Liver (tissue), 9 donors: ENCODE data around the gene NELL1. TPM values are rescaled to one million over a fixed set of nuclear protein-coding genes. Genes with fewer than 3 reads are reported as not detected.

Source experiments
- DNase-seq: peaks from one replicate; pipeline ENCODE4 v3.0.0-alpha.2; 2017; ENCODE audit warnings: low spot score
- H3K27ac ChIP-seq, 2 donors: one replicate each; pipeline ENCODE4 v1.7.0; 2013; ENCODE audit warnings: inconsistent platforms in 2 of 2, low read length in 2 of 2, control low read depth in 1 of 2, low read depth in 1 of 2, mild to moderate bottlenecking in 1 of 2
- H3K27me3 ChIP-seq, 4 donors: one replicate each; pipeline versions ENCODE4 v1.6.1 to v1.7.0; 2013; ENCODE audit warnings: low read length in 3 of 4, inconsistent platforms in 1 of 4, mild to moderate bottlenecking in 1 of 4, moderate library complexity in 1 of 4; ENCODE audit not compliant: control insufficient read depth in 4 of 4, insufficient read depth in 4 of 4
- H3K36me3 ChIP-seq, 4 donors: one replicate each; pipeline versions ENCODE4 v1.6.1 to v1.7.0; 2013; ENCODE audit warnings: low read length in 3 of 4, mild to moderate bottlenecking in 3 of 4, low read depth in 1 of 4, moderate library complexity in 1 of 4; ENCODE audit not compliant: control insufficient read depth in 4 of 4, insufficient read depth in 3 of 4
- H3K4me1 ChIP-seq, 4 donors: one replicate each; pipeline versions ENCODE4 v1.6.1 to v1.7.0; 2013; ENCODE audit warnings: low read length in 3 of 4, mild to moderate bottlenecking in 3 of 4, moderate library complexity in 1 of 4; ENCODE audit not compliant: control insufficient read depth in 4 of 4, insufficient read depth in 4 of 4
- H3K4me3 ChIP-seq, 3 donors: one replicate each; pipeline versions ENCODE4 v1.6.1 to v1.7.0; 2013; ENCODE audit warnings: low read length in 3 of 3, control low read depth in 1 of 3, low read depth in 1 of 3, mild to moderate bottlenecking in 1 of 3
- H3K9ac ChIP-seq, 2 donors: one replicate each; pipeline ENCODE4 v1.7.0; 2013; ENCODE audit warnings: low read length in 2 of 2, mild to moderate bottlenecking in 2 of 2, moderate library complexity in 2 of 2, control low read depth in 1 of 2, low read depth in 1 of 2
- H3K9me3 ChIP-seq, 4 donors: one replicate each; pipeline versions ENCODE4 v1.6.1 to v1.7.0; 2013; ENCODE audit warnings: low read length in 3 of 4; ENCODE audit not compliant: control insufficient read depth in 4 of 4
- EGR1 ChIP-seq, 2 donors: IDR thresholded peaks; 2 replicates each; pipeline ENCODE4 v1.6.1; 2016 to 2018; ENCODE audit warnings: antibody characterized with exemption in 2 of 2, low read depth in 2 of 2
- FOXA1 ChIP-seq: IDR thresholded peaks from 2 replicates; pipeline ENCODE4 v1.6.1; 2016; ENCODE audit warnings: antibody characterized with exemption
- FOXA2 ChIP-seq: IDR thresholded peaks from 2 replicates; pipeline ENCODE4 v1.6.1; 2016; ENCODE audit warnings: antibody characterized with exemption
- GABPA ChIP-seq, 2 donors: IDR thresholded peaks in 1 of 2; conservative IDR thresholded peaks in 1 of 2; 2 replicates each; pipeline ENCODE4 v1.6.1; 2016; ENCODE audit warnings: antibody characterized with exemption in 2 of 2, mild to moderate bottlenecking in 1 of 2, moderate library complexity in 1 of 2
- HNF4A ChIP-seq, 2 donors: conservative IDR thresholded peaks; 2 replicates each; pipeline ENCODE4 v1.6.1; 2016; ENCODE audit warnings: antibody characterized with exemption in 2 of 2, mild to moderate bottlenecking in 2 of 2
- HNF4G ChIP-seq: IDR thresholded peaks from 2 replicates; pipeline ENCODE4 v1.6.1; 2016; ENCODE audit warnings: antibody characterized with exemption
- JUND ChIP-seq, 2 donors: IDR thresholded peaks; 2 replicates each; pipeline ENCODE4 v1.6.1; 2016; ENCODE audit warnings: antibody characterized with exemption in 2 of 2
- NR2F2 ChIP-seq: IDR thresholded peaks from 2 replicates; pipeline ENCODE4 v1.6.1; 2016; ENCODE audit warnings: antibody characterized with exemption
- RAD21 ChIP-seq, 2 donors: IDR thresholded peaks; 2 replicates each; pipeline ENCODE4 v1.6.1; 2016; ENCODE audit warnings: antibody characterized with exemption in 2 of 2, mild to moderate bottlenecking in 2 of 2
- RXRA ChIP-seq, 2 donors: IDR thresholded peaks; 2 replicates each; pipeline ENCODE4 v1.6.1; 2017 to 2018; ENCODE audit warnings: antibody characterized with exemption in 2 of 2, mild to moderate bottlenecking in 1 of 2
- SP1 ChIP-seq: IDR thresholded peaks from 2 replicates; pipeline ENCODE4 v1.6.1; 2018; ENCODE audit warnings: antibody characterized with exemption, mild to moderate bottlenecking
- TAF1 ChIP-seq: conservative IDR thresholded peaks from 2 replicates; pipeline ENCODE4 v1.6.1; 2016; ENCODE audit warnings: antibody characterized with exemption, mild to moderate bottlenecking
- YY1 ChIP-seq: IDR thresholded peaks from 2 replicates; pipeline ENCODE4 v1.6.1; 2016; ENCODE audit warnings: antibody characterized with exemption, mild to moderate bottlenecking
- WGBS: extraction: QIAGEN DNeasy Blood & Tissue Kit; methylation state at CpG from one replicate; pipeline ENCODE4 v1.1.7; 2013; 5-methylcytosine and 5-hydroxymethylcytosine counted together
- polyA plus RNA-seq, 2 donors: library from polyadenylated mRNA; stranded (reverse) in 1 of 2; unstranded in 1 of 2; fragments of 200-250 nt in 1 of 2; fragments of >200 nt in 1 of 2; fragmentation: Nextera tagmentation in 1 of 2; extraction: Ambion mirVana in 1 of 2; gene quantifications; one replicate each; pipeline versions ENCODE4 v1.2.1 to v1.2.3, GENCODE V29; 2013 to 2015
- total RNA-seq, 2 donors: library from RNA; depleted of rRNA; stranded (reverse); fragments of >200 nt; gene quantifications; one replicate each; pipeline ENCODE4 v1.2.3, GENCODE V29; 2014
- TF ChIP-seq, protein P1 (sequence below): IDR thresholded peaks from 2 replicates; pipeline ENCODE4 v1.6.1; 2016; ENCODE audit warnings: antibody characterized with exemption, mild to moderate bottlenecking
- TF ChIP-seq, protein P2 (sequence below): IDR thresholded peaks from 2 replicates; pipeline ENCODE4 v1.6.1; 2016; ENCODE audit warnings: antibody characterized with exemption
- TF ChIP-seq, protein P3 (sequence below): fragments of 150-350 bp; IDR thresholded peaks from 2 replicates; pipeline ENCODE4 v1.5.1; 2017; ENCODE audit warnings: improper control_type of control experiment, low read depth, low read length; ENCODE audit not compliant: missing input control
- TF ChIP-seq, protein P4 (sequence below): IDR thresholded peaks from 2 replicates; pipeline ENCODE4 v1.6.1; 2016; ENCODE audit warnings: antibody characterized with exemption
- TF ChIP-seq, protein P5 (sequence below): IDR thresholded peaks from 2 replicates; pipeline ENCODE4 v1.6.1; 2016; ENCODE audit warnings: antibody characterized with exemption
- donor health status: healthy.
- donor health status: healthy.
- donor health status: healthy.
- donor health status: healthy.
- donor health status: healthy.

The NELL1 gene
- total and polyA plus RNA-seq, 4 donors = not detected

DNA sequence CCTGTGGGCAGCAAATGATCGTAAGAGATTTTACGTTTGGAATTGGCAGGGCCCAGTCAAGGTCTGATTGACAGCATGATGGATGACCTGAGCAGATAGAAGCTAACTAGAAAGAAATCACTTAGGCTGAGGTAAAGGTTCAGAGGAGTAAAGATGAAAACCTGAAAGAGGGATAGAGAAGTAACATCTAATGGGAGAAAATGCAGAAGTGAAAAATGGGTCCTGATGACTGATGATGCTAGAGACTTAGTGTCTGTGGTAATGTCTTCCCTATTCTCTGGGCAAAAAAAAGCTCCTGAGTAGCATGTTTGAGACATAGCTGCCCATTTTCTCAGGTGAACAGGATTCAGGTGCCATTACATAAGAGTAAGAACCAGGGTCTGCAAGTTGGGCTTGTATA lies 894.7 kb downstream of the NELL1 start:
- TF ChIP-seq SP1 (no peak), FOXA2 (no peak), YY1 (no peak), GABPA (IDR thresholded peaks at IDR 0.05 in 1 of 2, conservative IDR thresholded peaks at IDR 0.05 in 1 of 2) (no peak), HNF4G (no peak), NR2F2 (no peak), EGR1 (IDR thresholded peaks at IDR 0.05; ENCODE audit: low read depth in 2 of 2) (no peak), RXRA (IDR thresholded peaks at IDR 0.05) (no peak), HNF4A (conservative IDR thresholded peaks at IDR 0.05) (no peak), RAD21 (IDR thresholded peaks at IDR 0.05) (no peak), FOXA1 (no peak), JUND (IDR thresholded peaks at IDR 0.05) (no peak), TAF1 (no peak)
- TF ChIP-seq, protein P1, sequence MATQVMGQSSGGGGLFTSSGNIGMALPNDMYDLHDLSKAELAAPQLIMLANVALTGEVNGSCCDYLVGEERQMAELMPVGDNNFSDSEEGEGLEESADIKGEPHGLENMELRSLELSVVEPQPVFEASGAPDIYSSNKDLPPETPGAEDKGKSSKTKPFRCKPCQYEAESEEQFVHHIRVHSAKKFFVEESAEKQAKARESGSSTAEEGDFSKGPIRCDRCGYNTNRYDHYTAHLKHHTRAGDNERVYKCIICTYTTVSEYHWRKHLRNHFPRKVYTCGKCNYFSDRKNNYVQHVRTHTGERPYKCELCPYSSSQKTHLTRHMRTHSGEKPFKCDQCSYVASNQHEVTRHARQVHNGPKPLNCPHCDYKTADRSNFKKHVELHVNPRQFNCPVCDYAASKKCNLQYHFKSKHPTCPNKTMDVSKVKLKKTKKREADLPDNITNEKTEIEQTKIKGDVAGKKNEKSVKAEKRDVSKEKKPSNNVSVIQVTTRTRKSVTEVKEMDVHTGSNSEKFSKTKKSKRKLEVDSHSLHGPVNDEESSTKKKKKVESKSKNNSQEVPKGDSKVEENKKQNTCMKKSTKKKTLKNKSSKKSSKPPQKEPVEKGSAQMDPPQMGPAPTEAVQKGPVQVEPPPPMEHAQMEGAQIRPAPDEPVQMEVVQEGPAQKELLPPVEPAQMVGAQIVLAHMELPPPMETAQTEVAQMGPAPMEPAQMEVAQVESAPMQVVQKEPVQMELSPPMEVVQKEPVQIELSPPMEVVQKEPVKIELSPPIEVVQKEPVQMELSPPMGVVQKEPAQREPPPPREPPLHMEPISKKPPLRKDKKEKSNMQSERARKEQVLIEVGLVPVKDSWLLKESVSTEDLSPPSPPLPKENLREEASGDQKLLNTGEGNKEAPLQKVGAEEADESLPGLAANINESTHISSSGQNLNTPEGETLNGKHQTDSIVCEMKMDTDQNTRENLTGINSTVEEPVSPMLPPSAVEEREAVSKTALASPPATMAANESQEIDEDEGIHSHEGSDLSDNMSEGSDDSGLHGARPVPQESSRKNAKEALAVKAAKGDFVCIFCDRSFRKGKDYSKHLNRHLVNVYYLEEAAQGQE = no peak
- TF ChIP-seq, protein P2, sequence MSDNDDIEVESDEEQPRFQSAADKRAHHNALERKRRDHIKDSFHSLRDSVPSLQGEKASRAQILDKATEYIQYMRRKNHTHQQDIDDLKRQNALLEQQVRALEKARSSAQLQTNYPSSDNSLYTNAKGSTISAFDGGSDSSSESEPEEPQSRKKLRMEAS = no peak
- TF ChIP-seq, protein P3, sequence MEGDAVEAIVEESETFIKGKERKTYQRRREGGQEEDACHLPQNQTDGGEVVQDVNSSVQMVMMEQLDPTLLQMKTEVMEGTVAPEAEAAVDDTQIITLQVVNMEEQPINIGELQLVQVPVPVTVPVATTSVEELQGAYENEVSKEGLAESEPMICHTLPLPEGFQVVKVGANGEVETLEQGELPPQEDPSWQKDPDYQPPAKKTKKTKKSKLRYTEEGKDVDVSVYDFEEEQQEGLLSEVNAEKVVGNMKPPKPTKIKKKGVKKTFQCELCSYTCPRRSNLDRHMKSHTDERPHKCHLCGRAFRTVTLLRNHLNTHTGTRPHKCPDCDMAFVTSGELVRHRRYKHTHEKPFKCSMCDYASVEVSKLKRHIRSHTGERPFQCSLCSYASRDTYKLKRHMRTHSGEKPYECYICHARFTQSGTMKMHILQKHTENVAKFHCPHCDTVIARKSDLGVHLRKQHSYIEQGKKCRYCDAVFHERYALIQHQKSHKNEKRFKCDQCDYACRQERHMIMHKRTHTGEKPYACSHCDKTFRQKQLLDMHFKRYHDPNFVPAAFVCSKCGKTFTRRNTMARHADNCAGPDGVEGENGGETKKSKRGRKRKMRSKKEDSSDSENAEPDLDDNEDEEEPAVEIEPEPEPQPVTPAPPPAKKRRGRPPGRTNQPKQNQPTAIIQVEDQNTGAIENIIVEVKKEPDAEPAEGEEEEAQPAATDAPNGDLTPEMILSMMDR = no peak
- TF ChIP-seq, protein P4, sequence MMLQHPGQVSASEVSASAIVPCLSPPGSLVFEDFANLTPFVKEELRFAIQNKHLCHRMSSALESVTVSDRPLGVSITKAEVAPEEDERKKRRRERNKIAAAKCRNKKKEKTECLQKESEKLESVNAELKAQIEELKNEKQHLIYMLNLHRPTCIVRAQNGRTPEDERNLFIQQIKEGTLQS = no peak
- TF ChIP-seq, protein P5, sequence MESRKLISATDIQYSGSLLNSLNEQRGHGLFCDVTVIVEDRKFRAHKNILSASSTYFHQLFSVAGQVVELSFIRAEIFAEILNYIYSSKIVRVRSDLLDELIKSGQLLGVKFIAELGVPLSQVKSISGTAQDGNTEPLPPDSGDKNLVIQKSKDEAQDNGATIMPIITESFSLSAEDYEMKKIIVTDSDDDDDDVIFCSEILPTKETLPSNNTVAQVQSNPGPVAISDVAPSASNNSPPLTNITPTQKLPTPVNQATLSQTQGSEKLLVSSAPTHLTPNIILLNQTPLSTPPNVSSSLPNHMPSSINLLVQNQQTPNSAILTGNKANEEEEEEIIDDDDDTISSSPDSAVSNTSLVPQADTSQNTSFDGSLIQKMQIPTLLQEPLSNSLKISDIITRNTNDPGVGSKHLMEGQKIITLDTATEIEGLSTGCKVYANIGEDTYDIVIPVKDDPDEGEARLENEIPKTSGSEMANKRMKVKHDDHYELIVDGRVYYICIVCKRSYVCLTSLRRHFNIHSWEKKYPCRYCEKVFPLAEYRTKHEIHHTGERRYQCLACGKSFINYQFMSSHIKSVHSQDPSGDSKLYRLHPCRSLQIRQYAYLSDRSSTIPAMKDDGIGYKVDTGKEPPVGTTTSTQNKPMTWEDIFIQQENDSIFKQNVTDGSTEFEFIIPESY = no peak
- H3K4me1 ChIP-seq = no peaks in the 10 kb centered on the region
- 62% methylated on average over 2 of the region's 2 CpGs for WGBS

More for the DNA sequence above, 894.7 kb downstream of the NELL1 start:
- DNase-seq = no peak
- Histone ChIP-seq H3K4me3 (no peak overlapping the region), H3K27ac (no peak overlapping the region), H3K9me3 (peaks cover 0 to 1% (median 0%) of the 10 kb centered on the region in 4 donors), H3K27me3 (no peaks in the 10 kb centered on the region), H3K36me3 (no peaks in the 10 kb centered on the region), H3K9ac (no peak overlapping the region)
